ENCODE data around the gene BEX3.

BEX3 gene

DNA sequence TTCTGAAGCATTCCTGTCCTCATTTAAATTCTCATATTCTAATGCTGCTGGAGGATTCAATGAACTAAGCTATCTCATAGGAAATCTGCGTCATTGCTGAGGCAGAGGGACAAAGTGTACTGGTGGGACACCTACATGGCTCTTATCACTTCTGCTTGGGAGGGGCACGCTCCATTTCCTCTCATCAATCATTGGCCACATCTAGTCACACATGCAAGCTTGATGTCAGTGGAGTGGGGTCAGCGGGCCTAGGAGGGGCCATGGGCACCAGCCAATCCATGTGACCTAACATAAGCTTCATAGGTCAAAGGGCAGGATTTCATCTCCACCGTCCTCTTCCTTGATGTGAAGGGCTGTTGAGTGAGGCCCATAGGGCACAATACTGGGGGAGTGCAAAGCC is 21.4 kb downstream of the BEX3 start:
- Histone ChIP-seq H3K9me3 (ENCODE audit: control insufficient read depth, insufficient read depth, low read depth, low read length) (no peaks in the 10 kb centered on the region), H3K4me1 (ENCODE audit: control insufficient read depth, insufficient read depth, low read length) (no peaks in the 10 kb centered on the region), H3K27ac (ENCODE audit: extremely low read depth, low read depth, low read length) (no peak overlapping the region), H3K4me3 (ENCODE audit: low read depth, low read length) (no peak overlapping the region), H3K36me3 (ENCODE audit: control insufficient read depth in 2 of 2, insufficient read depth in 1 of 2, low read length in 2 of 2) (no peaks in the 10 kb centered on the region)
- CTCF ChIA-PET = interaction anchor here (0.6 to 0.9 kb wide), 2 partner anchors 12 to 56 kb away, joined by 3 to 4 read pairs; no protein-coding TSS in a partner anchor
- POLR2A ChIA-PET = interaction anchor here (1.6 kb wide), 1 partner anchor 21 kb away, joined by 8 read pairs; the partner anchor contains the start of gene BEX3
- TF ChIP-seq, protein P1, sequence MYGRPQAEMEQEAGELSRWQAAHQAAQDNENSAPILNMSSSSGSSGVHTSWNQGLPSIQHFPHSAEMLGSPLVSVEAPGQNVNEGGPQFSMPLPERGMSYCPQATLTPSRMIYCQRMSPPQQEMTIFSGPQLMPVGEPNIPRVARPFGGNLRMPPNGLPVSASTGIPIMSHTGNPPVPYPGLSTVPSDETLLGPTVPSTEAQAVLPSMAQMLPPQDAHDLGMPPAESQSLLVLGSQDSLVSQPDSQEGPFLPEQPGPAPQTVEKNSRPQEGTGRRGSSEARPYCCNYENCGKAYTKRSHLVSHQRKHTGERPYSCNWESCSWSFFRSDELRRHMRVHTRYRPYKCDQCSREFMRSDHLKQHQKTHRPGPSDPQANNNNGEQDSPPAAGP (tag by site-specific recombination; IDR thresholded peaks at IDR 0.05) = no peak
- TF ChIP-seq GLIS2 (tag by site-specific recombination; IDR thresholded peaks at IDR 0.05) = no peak
- TF ChIP-seq ZNF16 (tag by site-specific recombination; IDR thresholded peaks at IDR 0.05; ENCODE audit: low read depth) = no peak
- TF ChIP-seq, protein P2, sequence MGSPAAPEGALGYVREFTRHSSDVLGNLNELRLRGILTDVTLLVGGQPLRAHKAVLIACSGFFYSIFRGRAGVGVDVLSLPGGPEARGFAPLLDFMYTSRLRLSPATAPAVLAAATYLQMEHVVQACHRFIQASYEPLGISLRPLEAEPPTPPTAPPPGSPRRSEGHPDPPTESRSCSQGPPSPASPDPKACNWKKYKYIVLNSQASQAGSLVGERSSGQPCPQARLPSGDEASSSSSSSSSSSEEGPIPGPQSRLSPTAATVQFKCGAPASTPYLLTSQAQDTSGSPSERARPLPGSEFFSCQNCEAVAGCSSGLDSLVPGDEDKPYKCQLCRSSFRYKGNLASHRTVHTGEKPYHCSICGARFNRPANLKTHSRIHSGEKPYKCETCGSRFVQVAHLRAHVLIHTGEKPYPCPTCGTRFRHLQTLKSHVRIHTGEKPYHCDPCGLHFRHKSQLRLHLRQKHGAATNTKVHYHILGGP (tag by site-specific recombination; IDR thresholded peaks at IDR 0.05) = no peak
- no peak for TF ChIP-seq ZNF837 (tag by site-specific recombination; IDR thresholded peaks at IDR 0.05)
- no peak for TF ChIP-seq ZNF560 (tag by site-specific recombination; IDR thresholded peaks at IDR 0.05; ENCODE audit: borderline replicate concordance)
- TF ChIP-seq, protein P3, sequence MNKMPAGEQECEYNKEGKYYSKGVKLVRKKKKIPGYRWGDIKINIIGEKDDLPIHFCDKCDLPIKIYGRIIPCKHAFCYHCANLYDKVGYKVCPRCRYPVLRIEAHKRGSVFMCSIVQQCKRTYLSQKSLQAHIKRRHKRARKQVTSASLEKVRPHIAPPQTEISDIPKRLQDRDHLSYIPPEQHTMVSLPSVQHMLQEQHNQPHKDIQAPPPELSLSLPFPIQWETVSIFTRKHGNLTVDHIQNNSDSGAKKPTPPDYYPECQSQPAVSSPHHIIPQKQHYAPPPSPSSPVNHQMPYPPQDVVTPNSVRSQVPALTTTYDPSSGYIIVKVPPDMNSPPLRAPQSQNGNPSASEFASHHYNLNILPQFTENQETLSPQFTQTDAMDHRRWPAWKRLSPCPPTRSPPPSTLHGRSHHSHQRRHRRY (tag by site-specific recombination; IDR thresholded peaks at IDR 0.05) = no peak
- TF ChIP-seq, protein P4, sequence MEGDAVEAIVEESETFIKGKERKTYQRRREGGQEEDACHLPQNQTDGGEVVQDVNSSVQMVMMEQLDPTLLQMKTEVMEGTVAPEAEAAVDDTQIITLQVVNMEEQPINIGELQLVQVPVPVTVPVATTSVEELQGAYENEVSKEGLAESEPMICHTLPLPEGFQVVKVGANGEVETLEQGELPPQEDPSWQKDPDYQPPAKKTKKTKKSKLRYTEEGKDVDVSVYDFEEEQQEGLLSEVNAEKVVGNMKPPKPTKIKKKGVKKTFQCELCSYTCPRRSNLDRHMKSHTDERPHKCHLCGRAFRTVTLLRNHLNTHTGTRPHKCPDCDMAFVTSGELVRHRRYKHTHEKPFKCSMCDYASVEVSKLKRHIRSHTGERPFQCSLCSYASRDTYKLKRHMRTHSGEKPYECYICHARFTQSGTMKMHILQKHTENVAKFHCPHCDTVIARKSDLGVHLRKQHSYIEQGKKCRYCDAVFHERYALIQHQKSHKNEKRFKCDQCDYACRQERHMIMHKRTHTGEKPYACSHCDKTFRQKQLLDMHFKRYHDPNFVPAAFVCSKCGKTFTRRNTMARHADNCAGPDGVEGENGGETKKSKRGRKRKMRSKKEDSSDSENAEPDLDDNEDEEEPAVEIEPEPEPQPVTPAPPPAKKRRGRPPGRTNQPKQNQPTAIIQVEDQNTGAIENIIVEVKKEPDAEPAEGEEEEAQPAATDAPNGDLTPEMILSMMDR (tag by site-specific recombination; IDR thresholded peaks at IDR 0.05) = no peak
- TF ChIP-seq ZNF266 (tag by site-specific recombination; IDR thresholded peaks at IDR 0.05; ENCODE audit: low read depth) = no peak

DNA sequence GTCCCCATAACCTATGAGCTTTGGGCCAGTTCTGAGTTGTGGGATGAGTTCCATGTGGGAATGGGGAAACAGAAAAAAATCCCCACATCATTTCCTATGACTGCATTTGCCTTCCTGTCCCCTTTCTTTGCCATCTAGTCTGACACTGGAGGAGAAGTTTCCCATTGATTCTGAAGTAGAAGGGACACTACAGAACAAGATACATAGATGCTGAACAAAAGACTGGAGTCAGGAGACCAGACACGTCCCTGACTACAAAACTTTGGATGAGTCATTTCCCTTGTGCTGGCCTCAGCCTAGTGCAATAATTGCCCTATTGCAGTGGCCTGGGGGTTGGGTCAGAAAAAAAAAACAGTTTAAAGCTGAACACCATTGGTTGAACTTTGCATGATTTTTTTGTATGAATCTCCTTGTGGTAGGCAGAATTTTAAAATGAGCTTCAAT is 22.1 kb downstream of the BEX3 start:
- no peaks in the 10 kb centered on the region for H3K9me3 ChIP-seq (ENCODE audit: control insufficient read depth, insufficient read depth, low read depth, low read length)
- H3K36me3 ChIP-seq (ENCODE audit: control insufficient read depth in 2 of 2, insufficient read depth in 1 of 2, low read length in 2 of 2) = no peaks in the 10 kb centered on the region
- ChIA-PET POLR2A (interaction anchor here (1.6 kb wide), 1 partner anchor 21 kb away, joined by 8 read pairs; the partner anchor contains the start of gene BEX3), CTCF (interaction anchor here (0.7 to 0.9 kb wide), 2 partner anchors 24 to 56 kb away, joined by 3 to 4 read pairs; no protein-coding TSS in a partner anchor)
- no peaks in the 10 kb centered on the region for H3K4me1 ChIP-seq (ENCODE audit: control insufficient read depth, insufficient read depth, low read length)
- TF ChIP-seq ZNF707 (tag by site-specific recombination; IDR thresholded peaks at IDR 0.05) = no peak
- no peak for TF ChIP-seq ZNF138 (tag by site-specific recombination; IDR thresholded peaks at IDR 0.05; ENCODE audit: borderline replicate concordance)
- TF ChIP-seq, protein P5, sequence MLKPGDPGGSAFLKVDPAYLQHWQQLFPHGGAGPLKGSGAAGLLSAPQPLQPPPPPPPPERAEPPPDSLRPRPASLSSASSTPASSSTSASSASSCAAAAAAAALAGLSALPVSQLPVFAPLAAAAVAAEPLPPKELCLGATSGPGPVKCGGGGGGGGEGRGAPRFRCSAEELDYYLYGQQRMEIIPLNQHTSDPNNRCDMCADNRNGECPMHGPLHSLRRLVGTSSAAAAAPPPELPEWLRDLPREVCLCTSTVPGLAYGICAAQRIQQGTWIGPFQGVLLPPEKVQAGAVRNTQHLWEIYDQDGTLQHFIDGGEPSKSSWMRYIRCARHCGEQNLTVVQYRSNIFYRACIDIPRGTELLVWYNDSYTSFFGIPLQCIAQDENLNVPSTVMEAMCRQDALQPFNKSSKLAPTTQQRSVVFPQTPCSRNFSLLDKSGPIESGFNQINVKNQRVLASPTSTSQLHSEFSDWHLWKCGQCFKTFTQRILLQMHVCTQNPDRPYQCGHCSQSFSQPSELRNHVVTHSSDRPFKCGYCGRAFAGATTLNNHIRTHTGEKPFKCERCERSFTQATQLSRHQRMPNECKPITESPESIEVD (tag by site-specific recombination; IDR thresholded peaks at IDR 0.05) = no peak
- peak; percentile 96 for TF ChIP-seq ZNF350 (tag by site-specific recombination; IDR thresholded peaks at IDR 0.05)
- 0 out of 2 replicates have a peak, but pooled peaks have one; percentile 10 for TF ChIP-seq SP2 (tag by site-specific recombination; IDR thresholded peaks at IDR 0.05)
- peak; percentile 45; the same call in 1 of the 2 replicates for TF ChIP-seq ZNF660 (tag by site-specific recombination; IDR thresholded peaks at IDR 0.05)
- no peak for TF ChIP-seq ZNF311 (tag by site-specific recombination; IDR thresholded peaks at IDR 0.05; ENCODE audit: borderline replicate concordance)
- no peak overlapping the region for H3K27ac ChIP-seq (ENCODE audit: extremely low read depth, low read depth, low read length)
- no peak overlapping the region for H3K4me3 ChIP-seq (ENCODE audit: low read depth, low read length)

Measured in HEK293 (cell line).